Measurements from ENCODE around the gene NOX3. TPM values are rescaled to one million over a fixed set of nuclear protein-coding genes. Genes with fewer than 3 reads are reported as not detected.
"Not testable (repeated sequence)": the region's sequence is repeated elsewhere in the genome, so short reads cannot be mapped to it uniquely, and the experiment has no call there.

NOX3 gene
- total RNA-seq, 2 experiments from 2014 or later, result not detected

GRCh38 chr6:155492061-155492735 lies 36.6 kb upstream of the NOX3 start:
- POLR2A ChIA-PET, result no interaction called here
- Histone ChIP-seq H3K27ac (ENCODE audit: low read depth in 1 of 2, low read length in 2 of 2) (no peak overlapping the region), H3K4me1 (ENCODE audit: insufficient read depth, low read length) (no peaks in the 10 kb centered on the region), H3K4me3 (ENCODE audit: low read length) (no peak overlapping the region), H3K36me3 (ENCODE audit: insufficient read depth, low read length) (no peaks in the 10 kb centered on the region), H3K27me3 (ENCODE audit: control insufficient read depth in 1 of 2, insufficient read depth in 2 of 2, low read length in 2 of 2) (no peaks in the 10 kb centered on the region), H3K9me3 (ENCODE audit: control insufficient read depth in 1 of 2, insufficient read depth in 1 of 2, low read length in 2 of 2) (no peaks in the 10 kb centered on the region)
- no peak for DNase-seq
- no peak overlapping the region for H3K4me3 Mint-ChIP-seq
- intact Hi-C loops (cut with DNase I, micrococcal nuclease), result no loop called here
- no peak overlapping the region for H3K27ac Mint-ChIP-seq
- no peaks in the 10 kb centered on the region for H3K4me1 Mint-ChIP-seq (ENCODE audit: low read depth)
- TF ChIP-seq CTCF (IDR thresholded peaks at IDR 0.05), result no peak
- H3K27me3 Mint-ChIP-seq, result no peaks in the 10 kb centered on the region
- ATAC-seq (ENCODE audit: poor library complexity), result no peak
- CTCF ChIA-PET, result no interaction called here
- H3K9me3 Mint-ChIP-seq, result no peaks in the 10 kb centered on the region
- H3K36me3 Mint-ChIP-seq (ENCODE audit: low read depth), result no peaks in the 10 kb centered on the region

- no peaks in the 10 kb centered on the region for H3K4me1 ChIP-seq (ENCODE audit: insufficient read depth, low read length)
- no peak for TF ChIP-seq CTCF (IDR thresholded peaks at IDR 0.05)
- DNase-seq (no peak), ATAC-seq (ENCODE audit: poor library complexity) (no peak)
- CTCF ChIA-PET, result no interaction called here
- H3K36me3 ChIP-seq (ENCODE audit: insufficient read depth, low read length), result no peaks in the 10 kb centered on the region
- no peak overlapping the region for H3K27ac ChIP-seq (ENCODE audit: low read depth in 1 of 2, low read length in 2 of 2)
- no peaks in the 10 kb centered on the region for H3K27me3 Mint-ChIP-seq
- no peak overlapping the region for H3K4me3 ChIP-seq (ENCODE audit: low read length)
- H3K36me3 Mint-ChIP-seq (ENCODE audit: low read depth), result no peaks in the 10 kb centered on the region
- H3K9me3 Mint-ChIP-seq, result no peaks in the 10 kb centered on the region
- POLR2A ChIA-PET, result no interaction called here
- H3K27ac Mint-ChIP-seq, result no peak overlapping the region
- no peaks in the 10 kb centered on the region for H3K4me1 Mint-ChIP-seq (ENCODE audit: low read depth)
- intact Hi-C loops (cut with DNase I, micrococcal nuclease), result no loop called here
- no peaks in the 10 kb centered on the region for H3K9me3 ChIP-seq (ENCODE audit: control insufficient read depth in 1 of 2, insufficient read depth in 1 of 2, low read length in 2 of 2)
- H3K4me3 Mint-ChIP-seq, result no peak overlapping the region
- H3K27me3 ChIP-seq (ENCODE audit: control insufficient read depth in 1 of 2, insufficient read depth in 2 of 2, low read length in 2 of 2), result no peaks in the 10 kb centered on the region
Observed at GRCh38 chr6:155491421-155491820, 35.8 kb upstream of the NOX3 start.

- H3K9me3 ChIP-seq (ENCODE audit: control insufficient read depth in 1 of 2, insufficient read depth in 1 of 2, low read length in 2 of 2); H3K36me3 ChIP-seq (ENCODE audit: insufficient read depth, low read length); H3K27ac ChIP-seq (ENCODE audit: low read depth in 1 of 2, low read length in 2 of 2); H3K27me3 ChIP-seq (ENCODE audit: control insufficient read depth in 1 of 2, insufficient read depth in 2 of 2, low read length in 2 of 2); DNase-seq; CTCF ChIA-PET; H3K27ac Mint-ChIP-seq; POLR2A ChIA-PET; intact Hi-C loops (cut with DNase I, micrococcal nuclease); H3K4me1 Mint-ChIP-seq (ENCODE audit: low read depth); H3K36me3 Mint-ChIP-seq (ENCODE audit: low read depth); H3K4me3 ChIP-seq (ENCODE audit: low read length); ATAC-seq (ENCODE audit: poor library complexity); H3K9me3 Mint-ChIP-seq; H3K4me1 ChIP-seq (ENCODE audit: insufficient read depth, low read length); H3K27me3 Mint-ChIP-seq; H3K4me3 Mint-ChIP-seq: not testable (repeated sequence)
Observed at GRCh38 chr6:155488197-155488596, 32.6 kb upstream of the NOX3 start.

Measured in CD4-positive, alpha-beta T cell (primary cell).